ENCODE data around the gene OTULINL.

OTULINL gene

GRCh38 chr5:14600846-14601245, 19.3 kb downstream of the OTULINL start:
- DNase-seq (ENCODE audit: low read depth) = no peak

DNA sequence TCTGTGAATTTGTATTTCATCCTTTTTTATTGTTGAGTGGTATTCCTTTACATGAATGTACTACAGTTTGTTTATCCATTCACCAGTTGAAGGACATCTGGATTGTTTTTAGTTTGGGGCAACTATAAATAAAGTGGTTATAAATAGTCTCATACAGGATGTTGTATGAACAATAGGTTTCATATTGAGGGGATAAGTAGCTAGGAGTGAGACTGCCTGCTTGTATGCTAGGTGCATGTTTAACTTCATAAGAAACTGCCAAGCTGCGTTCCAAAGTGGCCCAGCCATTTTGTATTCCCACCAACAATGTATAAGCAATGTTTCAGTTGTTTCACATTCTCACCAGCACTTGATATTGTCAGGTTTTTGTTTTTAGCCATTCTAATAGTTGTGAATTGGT, 21.5 kb downstream of the OTULINL start:
- DNase-seq (ENCODE audit: low read depth) = no peak

DNA sequence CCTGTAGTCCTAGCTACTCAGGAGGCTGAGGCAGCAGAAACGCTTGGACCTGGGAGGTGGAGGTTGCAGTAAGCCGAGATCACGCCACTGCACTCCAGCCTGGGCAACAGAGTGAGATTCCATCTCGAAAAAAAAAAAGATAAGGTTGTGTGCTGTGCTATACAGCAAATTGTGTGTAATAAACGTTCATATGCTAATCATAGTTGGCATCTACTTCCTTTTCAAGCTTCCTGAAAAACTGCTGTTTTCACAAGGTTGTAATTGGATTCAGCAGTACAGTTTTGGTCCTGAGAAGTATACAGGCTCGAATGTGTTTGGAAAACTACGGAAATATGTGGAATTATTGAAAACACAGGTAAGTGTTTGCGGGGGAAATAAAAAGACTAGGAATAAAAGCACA, 25.5 kb downstream of the OTULINL start:
- no peak for DNase-seq (ENCODE audit: low read depth)

GRCh38 chr5:14608169-14608568, 26.6 kb downstream of the OTULINL start:
- DNase-seq (ENCODE audit: low read depth) = no peak

DNA sequence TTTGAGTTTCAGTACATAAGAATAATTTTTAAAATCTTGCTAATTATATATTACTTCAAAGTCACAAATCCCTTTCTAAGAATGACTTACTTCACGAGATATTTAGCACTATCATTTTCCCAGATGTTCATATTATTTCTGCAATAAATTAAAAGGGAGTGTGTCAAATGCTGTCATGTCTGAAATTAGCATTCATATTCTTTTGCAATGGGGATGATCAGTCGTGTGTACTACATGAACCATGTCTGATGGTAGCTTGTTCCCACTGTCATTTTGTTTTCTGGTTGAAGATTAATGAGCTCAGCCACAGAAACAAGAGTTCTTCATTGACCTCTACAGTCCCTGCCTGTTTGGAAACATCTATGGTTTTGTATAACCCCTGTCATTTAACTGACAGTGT, 30.1 kb downstream of the OTULINL start:
- DNase-seq (ENCODE audit: low read depth) = no peak

DNA sequence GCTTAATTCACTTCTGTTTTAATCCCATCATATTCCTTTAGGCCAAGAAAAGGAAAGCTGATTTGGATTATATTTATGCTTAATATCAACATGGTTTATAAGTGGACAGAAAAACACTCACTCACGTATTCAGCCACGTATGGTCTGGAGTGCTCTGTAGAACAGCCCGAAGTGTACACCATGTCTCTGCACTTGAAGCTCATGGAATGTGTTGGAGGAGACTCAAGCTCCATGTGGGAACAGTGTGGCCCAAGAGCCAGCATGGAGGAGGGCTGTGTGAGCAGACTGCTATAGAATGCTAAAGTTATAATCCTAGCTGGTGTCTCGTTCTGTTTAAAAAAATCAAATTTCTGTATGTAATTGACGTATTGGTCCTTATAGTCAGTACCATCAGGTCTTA, 32.9 kb downstream of the OTULINL start:
- DNase-seq (ENCODE audit: low read depth) = no peak

GRCh38 chr5:14615365-14615764, 33.8 kb downstream of the OTULINL start:
- DNase-seq (ENCODE audit: low read depth) = no peak

GRCh38 chr5:14617441-14617840, 35.8 kb downstream of the OTULINL start:
- DNase-seq (ENCODE audit: low read depth) = no peak

GRCh38 chr5:14627270-14627669, 45.7 kb downstream of the OTULINL start:
- no peak for DNase-seq (ENCODE audit: low read depth)

- DNase-seq (ENCODE audit: low read depth) = peak; percentile 18
Measured at GRCh38 chr5:14628346-14628745, 46.8 kb downstream of the OTULINL start.

- no peak for DNase-seq (ENCODE audit: low read depth)
Measured at GRCh38 chr5:14630671-14631070, 49.1 kb downstream of the OTULINL start.

GRCh38 chr5:14635656-14636055, 54.1 kb downstream of the OTULINL start:
- no peak for DNase-seq (ENCODE audit: low read depth)

- DNase-seq (ENCODE audit: low read depth) = no peak
Measured at GRCh38 chr5:14640765-14641164, 59.2 kb downstream of the OTULINL start.

GRCh38 chr5:14644623-14645237, 63.1 kb downstream of the OTULINL start:
- no peak for DNase-seq (ENCODE audit: low read depth)

DNA sequence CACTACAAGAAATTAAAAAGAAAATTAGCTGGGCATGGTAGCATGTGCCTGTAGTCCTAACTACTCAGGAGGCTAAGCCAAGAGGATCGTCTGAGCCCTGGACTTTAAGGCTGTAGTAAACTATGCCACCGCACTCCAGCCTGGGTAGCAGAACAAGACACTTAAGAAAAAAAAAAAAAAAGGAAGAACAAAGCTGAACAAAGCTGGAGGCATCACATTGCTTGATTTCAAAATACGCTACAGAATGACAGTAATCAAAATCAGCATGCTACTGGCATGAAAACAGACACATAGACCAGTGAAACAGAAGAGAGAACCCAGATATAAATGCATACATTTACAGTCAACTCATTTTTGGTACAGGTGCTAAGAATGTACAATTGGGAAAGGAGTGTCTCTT, 68.5 kb downstream of the OTULINL start:
- DNase-seq (ENCODE audit: low read depth) = no peak

GRCh38 chr5:14655146-14655741, 73.7 kb downstream of the OTULINL start:
- DNase-seq (ENCODE audit: low read depth) = no peak

DNA sequence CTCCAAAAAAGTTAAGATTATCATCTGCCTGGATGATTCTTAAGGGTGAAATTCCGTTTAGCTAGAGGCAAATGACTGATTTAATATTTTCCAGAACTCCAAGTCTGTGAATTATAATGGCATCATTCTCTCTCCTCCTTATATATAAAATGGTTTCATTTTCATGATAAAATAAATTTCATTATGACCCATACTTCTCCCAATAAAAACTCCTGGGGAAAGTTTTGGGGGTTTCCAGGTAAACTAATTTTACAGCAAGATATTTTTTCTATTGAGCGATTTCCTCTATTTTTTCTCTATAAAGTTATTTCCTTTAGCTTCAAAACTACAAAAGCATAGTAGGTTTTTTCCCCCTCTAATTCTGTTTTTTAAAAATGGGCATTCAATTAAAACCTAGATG, 75.3 kb downstream of the OTULINL start:
- DNase-seq (ENCODE audit: low read depth) = no peak

- DNase-seq (ENCODE audit: low read depth) = no peak
Measured at GRCh38 chr5:14659821-14660607, 78.4 kb downstream of the OTULINL start.

- no peak for DNase-seq (ENCODE audit: low read depth)
Measured at GRCh38 chr5:14660833-14661232, 79.2 kb downstream of the OTULINL start.
